ENCODE data around the gene EXT2.

DNA sequence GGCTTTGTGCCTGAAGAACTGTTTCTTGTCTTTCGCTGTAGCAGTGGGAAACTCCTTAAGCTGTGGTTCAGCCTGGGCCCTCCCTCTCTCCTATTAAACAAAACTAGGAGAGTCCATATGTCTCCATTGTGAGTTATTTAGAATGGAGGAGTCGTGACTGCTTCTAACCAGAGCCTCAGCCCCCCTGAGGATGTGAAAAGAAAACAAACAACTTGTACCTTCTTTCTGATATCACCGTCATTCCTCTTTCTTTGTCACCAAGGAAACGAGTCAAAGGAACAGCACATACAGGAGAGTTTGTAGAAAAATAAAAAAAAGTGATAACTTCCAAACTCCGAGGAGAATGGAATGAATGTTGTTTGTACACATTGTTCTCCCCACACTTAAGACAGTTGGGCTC, 11.6 kb upstream of the EXT2 start:
- TF ChIP-seq CTCF (IDR thresholded peaks at IDR 0.05) (no peak), POLR2A (IDR thresholded peaks at IDR 0.05) (no peak)
